ENCODE results near the gene RBM19. TPM values are rescaled to one million over a fixed set of nuclear protein-coding genes. Genes with fewer than 3 reads are reported as not detected.
"Not testable (repeated sequence)": the region's sequence is repeated elsewhere in the genome, so short reads cannot be mapped to it uniquely, and the experiment has no call there.

Gene RBM19
- total RNA-seq, 8 experiments from 2014 or later = 9.0 to 51.7 (median 20.2) TPM

- peaks cover 11 to 32% of the 10 kb centered on the region in 2 donors for H3K4me1 ChIP-seq (replicated peaks in 1 of 2)
- no peak overlapping the region for H3K27ac ChIP-seq
- WGBS, 10 experiments = 42 to 100% methylated on average over 2 of the region's 10 CpGs; no CpG with 5 or more reads in 8 of the 10 experiments
- in situ Hi-C loops (cut with MboI; ENCODE audit: low pct_unique_long_range_greater_than_20kb in 2 of 9, low sequenced_read_pairs in 9 of 9, unreplicated experiment in 9 of 9) = no loop called here
- ATAC-seq (replicated peaks in 6 of 8) = peak in 5 of 8 experiments; percentile 11 to 35 (median 14)
- H3K4me3 ChIP-seq = no peak overlapping the region
Measured at GRCh38 chr12:113818833-113819232, 147.3 kb downstream of the RBM19 start.

- 93% methylated on average over 3 of the region's 4 CpGs; no CpG with 5 or more reads in 9 of the 10 experiments for WGBS, 10 experiments
- peak in 1 of 8 experiments; percentile 67 for ATAC-seq (replicated peaks in 6 of 8)
- peaks cover 11 to 28% of the 10 kb centered on the region in 2 donors for H3K4me1 ChIP-seq (replicated peaks in 1 of 2)
- in situ Hi-C loops (cut with MboI; ENCODE audit: low pct_unique_long_range_greater_than_20kb in 2 of 9, low sequenced_read_pairs in 9 of 9, unreplicated experiment in 9 of 9) = no loop called here
- H3K4me3 ChIP-seq = no peak overlapping the region
- no peak overlapping the region for H3K27ac ChIP-seq
Measured at GRCh38 chr12:113818283-113818682, 147.8 kb downstream of the RBM19 start.

GRCh38 chr12:113816866-113817265 lies 149.3 kb downstream of the RBM19 start:
- no peak for ATAC-seq (replicated peaks in 6 of 8)
- 27 to 72% (median 55%) methylated on average over 2 to 7 of the region's 16 CpGs; no CpG with 5 or more reads in 2 of the 10 experiments for WGBS, 10 experiments
- in situ Hi-C loops (cut with MboI; ENCODE audit: low pct_unique_long_range_greater_than_20kb in 2 of 9, low sequenced_read_pairs in 9 of 9, unreplicated experiment in 9 of 9) = no loop called here
- Histone ChIP-seq H3K4me3 (no peak overlapping the region), H3K4me1 (replicated peaks in 1 of 2) (peaks cover 7 to 21% of the 10 kb centered on the region in 2 donors), H3K27ac (no peak overlapping the region)

GRCh38 chr12:113815031-113815430 lies 151.1 kb downstream of the RBM19 start:
- peak in 6 of 8 experiments; percentile 28 to 59 (median 54) for ATAC-seq (replicated peaks in 6 of 8)
- H3K27ac ChIP-seq = no peak overlapping the region
- H3K4me1 ChIP-seq (replicated peaks in 1 of 2) = peaks cover 7 to 14% of the 10 kb centered on the region in 2 donors
- whole genome bisulfite sequencing, 10 experiments = 71 to 100% (median 100%) methylated on average over 1 to 3 of the region's 5 CpGs; no CpG with 5 or more reads in 5 of the 10 experiments
- in situ Hi-C loops (cut with MboI; ENCODE audit: low pct_unique_long_range_greater_than_20kb in 2 of 9, low sequenced_read_pairs in 9 of 9, unreplicated experiment in 9 of 9) = no loop called here
- no peak overlapping the region for H3K4me3 ChIP-seq

GRCh38 chr12:113813229-113813541 lies 152.9 kb downstream of the RBM19 start:
- Histone ChIP-seq H3K4me3 (no peak overlapping the region), H3K27ac (no peak overlapping the region), H3K4me1 (replicated peaks in 1 of 2) (peaks cover 0 to 7% of the 10 kb centered on the region in 2 donors)
- no peak for ATAC-seq (replicated peaks in 6 of 8)
- in situ Hi-C loops (cut with MboI; ENCODE audit: low pct_unique_long_range_greater_than_20kb in 2 of 9, low sequenced_read_pairs in 9 of 9, unreplicated experiment in 9 of 9) = no loop called here
- 74 to 100% (median 89%) methylated on average over 1 to 6 of the region's 6 CpGs; no CpG with 5 or more reads in 1 of the 10 experiments for whole genome bisulfite sequencing, 10 experiments

- H3K4me1 ChIP-seq (replicated peaks in 1 of 2) = peaks cover 0 to 7% of the 10 kb centered on the region in 2 donors
- H3K27ac ChIP-seq = no peak overlapping the region
- ATAC-seq (replicated peaks in 6 of 8) = no peak
- WGBS, 10 experiments = 70 to 100% (median 87%) methylated on average over 2 to 9 of the region's 16 CpGs; no CpG with 5 or more reads in 1 of the 10 experiments
- in situ Hi-C loops (cut with MboI; ENCODE audit: low pct_unique_long_range_greater_than_20kb in 2 of 9, low sequenced_read_pairs in 9 of 9, unreplicated experiment in 9 of 9) = no loop called here
- H3K4me3 ChIP-seq = no peak overlapping the region
Measured at GRCh38 chr12:113812411-113813228, 153.5 kb downstream of the RBM19 start.

- H3K27ac ChIP-seq; ATAC-seq (replicated peaks in 6 of 8); H3K4me1 ChIP-seq (replicated peaks in 1 of 2); H3K4me3 ChIP-seq; in situ Hi-C loops (cut with MboI; ENCODE audit: low pct_unique_long_range_greater_than_20kb in 2 of 9, low sequenced_read_pairs in 9 of 9, unreplicated experiment in 9 of 9): not testable (repeated sequence)
- 80 to 100% (median 95%) methylated on average over 1 to 10 of the region's 17 CpGs; no CpG with 5 or more reads in 2 of the 10 experiments for WGBS, 10 experiments
Measured at GRCh38 chr12:113809462-113810220, 156.5 kb downstream of the RBM19 start.

GRCh38 chr12:113808095-113808951 lies 157.8 kb downstream of the RBM19 start:
- Histone ChIP-seq H3K27ac (no peak overlapping the region), H3K4me1 (replicated peaks in 1 of 2) (peaks cover 4 to 6% of the 10 kb centered on the region in 2 donors), H3K4me3 (no peak overlapping the region)
- ATAC-seq (replicated peaks in 6 of 8) = no peak
- 80 to 100% (median 86%) methylated on average over 1 to 12 of the region's 19 CpGs; no CpG with 5 or more reads in 1 of the 10 experiments for WGBS, 10 experiments
- in situ Hi-C loops (cut with MboI; ENCODE audit: low pct_unique_long_range_greater_than_20kb in 2 of 9, low sequenced_read_pairs in 9 of 9, unreplicated experiment in 9 of 9) = no loop called here

- H3K4me1 ChIP-seq (replicated peaks in 1 of 2) = peaks cover 10 to 16% of the 10 kb centered on the region in 2 donors
- WGBS, 10 experiments = 40 to 100% (median 97%) methylated on average over 1 to 4 of the region's 5 CpGs; no CpG with 5 or more reads in 7 of the 10 experiments
- in situ Hi-C loops (cut with MboI; ENCODE audit: low pct_unique_long_range_greater_than_20kb in 2 of 9, low sequenced_read_pairs in 9 of 9, unreplicated experiment in 9 of 9) = no loop called here
- H3K27ac ChIP-seq = no peak overlapping the region
- H3K4me3 ChIP-seq = no peak overlapping the region
- no peak for ATAC-seq (replicated peaks in 6 of 8)
Measured at GRCh38 chr12:113805673-113806072, 160.5 kb downstream of the RBM19 start.

- in situ Hi-C loops (cut with MboI; ENCODE audit: low pct_unique_long_range_greater_than_20kb in 2 of 9, low sequenced_read_pairs in 9 of 9, unreplicated experiment in 9 of 9) = no loop called here
- WGBS, 10 experiments = 20 to 100% (median 81%) methylated on average over 1 to 5 of the region's 16 CpGs; no CpG with 5 or more reads in 2 of the 10 experiments
- no peak for ATAC-seq (replicated peaks in 6 of 8)
- Histone ChIP-seq H3K27ac (no peak overlapping the region), H3K4me1 (replicated peaks in 1 of 2) (peaks cover 10 to 16% of the 10 kb centered on the region in 2 donors), H3K4me3 (no peak overlapping the region)
Measured at GRCh38 chr12:113804961-113805600, 161.0 kb downstream of the RBM19 start.

- Histone ChIP-seq H3K4me3 (no peak overlapping the region), H3K27ac (no peak overlapping the region), H3K4me1 (replicated peaks in 1 of 2) (peaks cover 10 to 16% of the 10 kb centered on the region in 2 donors)
- in situ Hi-C loops (cut with MboI; ENCODE audit: low pct_unique_long_range_greater_than_20kb in 2 of 9, low sequenced_read_pairs in 9 of 9, unreplicated experiment in 9 of 9) = no loop called here
- WGBS, 10 experiments = 80 to 100% (median 97%) methylated on average over 1 to 2 of the region's 3 CpGs; no CpG with 5 or more reads in 4 of the 10 experiments
- peak in 2 of 8 experiments; percentile 25 to 39 for ATAC-seq (replicated peaks in 6 of 8)
Measured at GRCh38 chr12:113803759-113804140, 162.4 kb downstream of the RBM19 start.

Data from motor neuron (in vitro differentiated cells).